Right lobe of liver (tissue), 4 donors: ENCODE results near the gene WDR77.

Experiments used
- CTCF ChIP-seq, 4 donors: fragments of 200-600 bp in 3 of 4; fragments of 450-650 bp in 1 of 4; IDR thresholded peaks; one replicate each; pipeline versions ENCODE4 v1.5.1 to v1.8.0; 2016 to 2022; ENCODE audit warnings: antibody characterized with exemption in 4 of 4, mild to moderate bottlenecking in 2 of 4
- POLR2A ChIP-seq: fragments of 450-650 bp; IDR thresholded peaks from one replicate; pipeline ENCODE4 v1.6.1; 2017; ENCODE audit warnings: antibody characterized with exemption, mild to moderate bottlenecking
- donor health status: DM: no; HTN: no; CAD: no.
- donor health status: DM: no; HTN: no; CAD: no.
- donor health status: DM: no; HTN: yes; CAD: no.

- TF ChIP-seq POLR2A, result no peak
- TF ChIP-seq CTCF (IDR thresholded peaks at IDR 0.05), result no peak
These were observed 6.0 kb upstream of the WDR77 start for GRCh38 chr1:111454859-111455641.
